HG03378 (cell line): ENCODE data around the gene MMP27.

Source experiments
- ATAC-seq: cut with Tn5 transposase; IDR thresholded peaks from one replicate; pipeline ENCODE4 v1.9.1; 2021; ENCODE audit warnings: mild to moderate bottlenecking, moderate library complexity; ENCODE audit not compliant: unreplicated experiment

MMP27 gene

GRCh38 chr11:102704841-102705240, 728 bp downstream of the MMP27 start:
- ATAC-seq = no peak

DNA sequence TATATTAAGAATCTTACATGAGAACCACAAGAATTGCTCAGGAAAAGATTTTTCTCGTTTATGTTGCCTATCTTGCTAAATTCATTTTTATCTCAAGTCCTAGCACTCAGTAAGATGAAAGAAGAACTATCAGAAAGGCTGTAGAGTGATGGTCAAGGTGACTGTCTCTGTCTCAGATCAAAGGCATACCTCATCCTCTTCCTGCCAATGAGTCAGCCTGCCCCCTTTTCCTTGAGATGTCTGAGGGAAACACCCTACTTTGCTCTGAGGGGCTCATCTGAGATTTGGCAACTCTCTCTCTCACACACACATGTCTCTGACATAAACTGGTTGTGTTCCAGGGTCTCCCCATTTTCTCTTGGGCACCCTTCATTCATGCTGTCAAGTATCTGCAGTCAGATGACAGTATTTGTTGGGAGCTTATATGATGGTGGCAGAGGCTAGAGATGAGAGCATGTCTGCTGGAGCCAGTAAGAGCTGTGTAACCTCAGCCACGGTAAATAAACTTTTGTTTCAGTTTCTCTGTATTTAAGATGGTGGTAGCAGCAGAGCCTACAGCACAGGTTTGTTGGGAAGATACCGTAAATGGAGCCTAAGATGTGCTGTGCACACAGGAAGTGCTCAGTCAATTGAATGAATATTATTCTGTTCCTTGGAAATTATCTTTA, 1.6 kb downstream of the MMP27 start:
- no peak for ATAC-seq

GRCh38 chr11:102695201-102695600, 10.4 kb downstream of the MMP27 start:
- no peak for ATAC-seq

GRCh38 chr11:102685754-102686153, 19.8 kb downstream of the MMP27 start:
- no peak for ATAC-seq

GRCh38 chr11:102685338-102685737, 20.2 kb downstream of the MMP27 start:
- no peak for ATAC-seq

DNA sequence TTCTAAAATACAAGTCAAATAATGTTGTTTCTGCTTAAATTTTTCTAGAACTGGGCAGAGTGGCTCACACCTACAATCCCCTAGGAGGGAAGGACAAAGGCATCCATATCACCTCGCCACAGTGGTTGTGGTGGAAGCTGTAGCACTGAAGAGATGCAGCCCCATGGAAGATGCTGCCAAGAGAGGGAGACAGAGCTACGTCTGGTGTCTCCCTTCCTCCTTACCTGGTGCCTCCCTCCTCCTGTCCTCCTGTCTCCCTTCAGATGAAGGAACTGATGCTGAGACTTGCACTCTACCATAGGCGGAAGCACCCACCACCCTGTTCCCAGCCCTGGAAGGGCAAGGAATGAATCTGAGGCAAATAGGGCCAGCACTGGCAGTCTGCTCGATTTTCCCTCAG, 22.3 kb downstream of the MMP27 start:
- no peak for ATAC-seq

- ATAC-seq = no peak
Measured at GRCh38 chr11:102680945-102681344, 24.6 kb downstream of the MMP27 start.

DNA sequence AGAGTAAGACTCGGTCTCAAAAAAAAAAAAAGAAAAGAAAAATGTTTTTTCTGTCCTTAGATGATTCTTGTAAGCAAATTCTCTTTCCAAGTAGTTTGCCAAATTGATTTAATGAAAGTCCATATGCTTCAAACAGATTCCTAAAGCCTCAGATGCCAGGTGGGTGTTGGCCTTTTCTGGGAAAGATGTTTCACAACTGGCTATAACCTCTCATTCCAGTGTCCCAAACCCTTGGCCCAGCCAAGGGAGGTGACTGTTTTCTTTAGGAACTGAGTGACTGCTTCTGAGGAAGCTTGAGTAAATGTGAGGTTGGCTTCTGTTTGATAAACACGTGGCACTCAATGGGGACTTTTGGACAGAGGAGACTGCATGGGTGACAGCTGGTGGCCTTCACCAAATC, 27.5 kb downstream of the MMP27 start:
- no peak for ATAC-seq

GRCh38 chr11:102676084-102676483, 29.5 kb downstream of the MMP27 start:
- no peak for ATAC-seq

DNA sequence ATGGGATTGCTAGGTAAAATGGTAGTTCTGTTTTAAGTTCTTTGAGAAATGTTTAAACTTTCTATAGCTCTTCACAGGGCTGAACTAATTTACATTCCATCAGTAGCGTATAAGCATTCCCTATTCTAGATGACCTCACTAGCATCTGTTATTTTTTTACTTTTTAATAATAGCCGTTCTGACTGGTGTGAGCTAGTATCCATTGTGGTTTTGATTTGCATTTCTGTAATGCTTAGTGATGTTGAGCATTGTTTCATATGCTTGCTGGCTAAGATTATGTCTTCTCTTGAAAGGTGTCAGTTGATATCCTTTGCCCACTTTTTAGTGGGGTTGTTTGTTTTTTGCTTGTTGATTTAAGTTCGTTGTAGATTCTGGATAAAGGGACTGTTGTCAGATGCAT, 35.9 kb downstream of the MMP27 start:
- peak; percentile 65 for ATAC-seq

DNA sequence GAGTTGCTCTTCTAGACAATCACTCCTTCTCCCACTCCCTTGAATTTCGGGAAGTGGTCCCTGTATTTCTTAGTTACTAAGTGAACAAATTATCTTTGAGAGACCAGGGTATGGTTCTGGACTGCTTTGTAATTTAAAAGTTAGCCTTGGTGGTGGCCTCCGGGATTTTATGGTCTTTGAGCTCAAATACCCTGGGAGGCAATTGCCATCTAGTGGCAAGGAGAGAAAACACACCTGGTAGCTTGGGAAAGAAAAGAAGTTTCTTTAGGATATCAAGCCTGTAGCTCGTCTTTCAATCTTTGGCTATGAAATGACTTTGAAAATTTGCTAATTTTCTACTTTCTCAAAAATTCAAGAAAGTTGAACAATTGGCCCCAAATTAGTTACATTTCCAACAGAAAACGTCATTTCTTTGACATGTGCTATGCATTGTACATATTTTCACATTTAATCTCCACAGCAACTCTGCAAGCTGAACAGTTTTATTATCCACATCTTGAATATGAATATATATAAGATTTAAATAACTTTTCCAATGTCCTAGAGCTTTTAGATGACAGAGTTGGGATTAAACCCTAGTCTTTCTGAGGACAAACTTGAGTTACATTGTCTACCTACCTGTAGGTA, 39.1 kb downstream of the MMP27 start:
- ATAC-seq = no peak

- no peak for ATAC-seq
Measured at GRCh38 chr11:102664001-102664752, 41.4 kb downstream of the MMP27 start.

DNA sequence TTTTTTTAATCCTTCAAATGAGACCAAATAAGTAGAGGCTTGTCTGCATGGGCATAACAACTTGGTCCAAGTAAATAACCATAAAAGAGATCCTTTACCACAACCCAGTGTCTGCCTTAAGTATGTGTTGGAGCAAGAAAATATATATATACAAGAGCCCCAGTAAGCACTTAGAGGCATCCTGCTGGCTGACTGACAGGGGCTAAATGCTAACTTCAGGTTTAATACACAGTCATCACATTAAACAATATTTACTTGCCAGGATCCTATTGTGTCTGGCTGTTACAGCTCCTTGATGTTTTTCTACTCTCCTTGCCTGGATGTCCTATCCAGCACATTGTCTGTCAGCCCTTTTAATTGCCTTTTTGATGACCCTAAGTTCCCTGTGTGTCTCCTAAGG, 43.0 kb downstream of the MMP27 start:
- no peak for ATAC-seq

- ATAC-seq = no peak
Measured at GRCh38 chr11:102661040-102661439, 44.5 kb downstream of the MMP27 start.

DNA sequence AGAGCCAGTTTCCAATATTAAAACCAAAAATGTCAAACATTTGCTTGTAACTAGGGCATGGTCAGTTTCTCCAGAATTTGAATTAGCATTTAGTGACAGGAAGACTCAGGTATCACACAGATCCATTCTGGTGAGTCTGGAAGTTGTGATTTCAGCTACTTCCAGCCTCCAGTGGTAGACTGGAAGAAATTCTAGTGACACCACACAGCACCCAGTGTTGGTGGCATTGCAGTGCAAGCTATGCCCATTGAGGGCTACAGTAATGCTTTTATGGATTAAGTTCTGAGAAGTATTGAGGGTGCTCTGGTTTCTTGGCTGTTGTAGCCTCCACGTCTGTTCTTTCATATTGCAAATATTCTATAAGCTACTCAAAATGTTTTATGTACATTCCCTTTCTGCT, 49.0 kb downstream of the MMP27 start:
- ATAC-seq = no peak

- ATAC-seq = no peak
Measured at GRCh38 chr11:102655547-102655946, 50.0 kb downstream of the MMP27 start.

DNA sequence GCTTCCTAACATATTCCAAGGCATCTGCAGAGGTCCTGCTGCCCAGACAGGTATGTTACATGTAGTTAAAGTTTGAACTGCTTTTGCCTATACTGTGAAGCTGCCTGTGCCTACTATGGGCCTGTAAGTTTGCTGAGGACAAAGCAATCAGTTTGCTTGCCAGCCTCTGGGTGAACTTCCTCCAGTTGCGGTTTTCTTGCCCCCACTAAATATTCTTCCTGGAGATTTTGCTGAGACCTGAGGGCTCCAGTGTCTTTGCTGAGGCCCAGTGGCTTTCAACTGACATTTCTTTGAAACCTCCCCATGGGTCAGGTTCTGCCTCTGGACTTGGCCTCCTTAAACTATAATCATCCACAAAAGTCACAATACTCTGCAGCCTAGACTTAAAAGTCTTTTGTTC, 50.8 kb downstream of the MMP27 start:
- ATAC-seq = no peak

DNA sequence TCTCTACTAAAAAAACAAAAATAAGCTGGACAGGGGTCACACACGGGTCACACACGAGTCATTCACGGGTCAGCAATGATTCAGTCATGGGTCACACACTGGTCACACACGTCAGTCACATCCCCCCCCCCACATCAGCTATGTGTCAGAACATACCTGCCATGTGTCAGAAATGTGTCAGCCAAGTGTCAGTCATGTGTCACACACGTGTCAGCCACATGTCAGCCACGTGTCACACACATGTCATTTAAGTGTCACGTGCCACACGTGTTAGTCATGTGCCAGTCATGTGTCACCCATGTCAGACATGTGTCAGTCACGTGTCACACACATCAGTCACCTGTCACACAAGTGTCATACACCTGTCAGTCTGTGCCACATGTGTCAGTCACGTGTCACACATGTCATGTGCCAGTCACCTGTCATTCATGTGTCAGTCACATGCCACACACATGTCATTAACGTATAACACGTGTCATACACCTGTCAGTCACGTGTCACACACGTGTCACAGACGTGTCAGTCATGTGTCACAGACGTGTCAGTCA, 51.8 kb downstream of the MMP27 start:
- ATAC-seq = no peak

DNA sequence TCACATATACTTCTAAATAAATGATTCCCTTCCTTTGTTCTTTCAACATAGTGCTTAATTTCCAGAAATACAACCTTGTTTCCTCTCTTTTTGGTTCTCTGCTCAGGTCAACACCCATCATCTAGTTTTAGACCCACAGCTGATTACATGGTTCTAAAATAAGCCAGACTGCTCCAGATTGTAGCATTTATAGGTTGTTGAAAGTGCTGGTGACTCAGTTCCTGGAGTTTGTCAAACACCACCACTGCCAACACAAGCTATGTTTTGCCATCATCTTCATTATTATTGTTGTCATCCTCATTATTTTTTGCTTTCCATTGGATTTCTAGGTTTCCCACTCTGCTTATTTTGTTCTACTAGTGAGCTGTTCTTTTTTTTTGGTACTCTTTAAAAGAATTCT, 58.1 kb downstream of the MMP27 start:
- no peak for ATAC-seq

DNA sequence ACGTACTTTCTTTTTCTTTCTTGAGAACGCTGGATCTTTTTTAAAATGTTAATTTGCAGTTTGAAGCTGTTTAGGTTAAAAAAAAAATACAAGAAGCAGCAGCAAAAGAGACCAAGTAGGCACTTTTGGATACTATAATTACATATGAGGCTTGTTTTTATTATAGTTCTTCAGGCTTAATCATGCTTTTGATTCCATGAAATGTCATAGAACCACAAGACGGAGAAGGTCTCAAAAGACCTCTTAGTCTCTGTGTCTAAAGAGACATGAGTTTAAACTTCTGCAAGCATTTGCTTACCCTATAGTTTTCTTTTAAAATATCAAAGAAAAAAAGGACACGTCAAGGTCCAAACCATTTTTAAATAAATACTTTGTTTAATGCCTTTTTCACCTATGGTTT, 61.6 kb downstream of the MMP27 start:
- ATAC-seq = no peak
